Diencephalon (tissue), 1 donor: Measurements from ENCODE around the gene FOXRED2. TPM values are rescaled to one million over a fixed set of nuclear protein-coding genes. Genes with fewer than 3 reads are reported as not detected.

Experiments used
- small RNA-seq: library from RNA; depleted of rRNA; stranded (forward); fragments of <200 nt; gene quantifications from one replicate; pipeline ENCODE3, GENCODE V24; 2014
- total RNA-seq: library from RNA; depleted of rRNA; stranded (reverse); fragments of >200 nt; gene quantifications from one replicate; pipeline ENCODE4 v1.2.3, GENCODE V29; 2014

The FOXRED2 gene
- total RNA-seq: 15.0 TPM

GRCh38 chr22:36506637-36507517 is at the start of gene FOXRED2:
TSS of gene FOXRED2 (minus strand) at chr22:36507040. CDS start at chr22:36506422, 618 bp downstream.

GRCh38 chr22:36528795-36529751 is 22.2 kb upstream of the FOXRED2 start, which contains the start of gene EIF3D:
TSS of gene EIF3D (minus strand) at chr22:36529166. CDS start at chr22:36526121, 3,045 bp downstream.

GRCh38 chr22:36481393-36482168 is 25.3 kb downstream of the FOXRED2 start, which contains the start of gene TXN2:
TSS of gene TXN2 (minus strand) at chr22:36481640. CDS start at chr22:36480837, 803 bp downstream.

Small RNAs within 50 kb of the gene (small RNA-seq; reads per million reads assigned to genes)
- not detected for gene RF00019

Other genes with a start within 250 kb of the FOXRED2 start
- 43.1 TPM for gene MYH9, start 119.1 kb downstream of the FOXRED2 start, total RNA-seq
- 25.1 TPM for gene TXN2, start 25.4 kb downstream of the FOXRED2 start, total RNA-seq
- gene EIF3D, start 22.1 kb upstream of the FOXRED2 start, total RNA-seq: 114 TPM
- gene CACNG2, start 196.7 kb upstream of the FOXRED2 start, total RNA-seq: 6.5 TPM